ENCODE data around the gene CCDC18. TPM values are rescaled to one million over a fixed set of nuclear protein-coding genes. Genes with fewer than 3 reads are reported as not detected.
"Not testable (repeated sequence)": the region's sequence is repeated elsewhere in the genome, so short reads cannot be mapped to it uniquely, and the experiment has no call there.

CCDC18 gene
- total and polyA plus RNA-seq, 8 donors, result 4.1 to 17.2 (median 11.6) TPM

GRCh38 chr1:93172778-93173177, 7.7 kb upstream of the CCDC18 start:
- Histone ChIP-seq H3K4me1 (peaks cover 3 to 56% of the 10 kb centered on the region in 2 donors), H3K9me3 (no peaks in the 10 kb centered on the region), H3K27me3 (no peaks in the 10 kb centered on the region), H3K27ac (no peak overlapping the region), H3K36me3 (peaks cover 0 to 16% of the 10 kb centered on the region in 2 donors), H3K4me3 (no peak overlapping the region)
- no peak for ATAC-seq
- no peak for DNase-seq
- TF ChIP-seq, protein P1, sequence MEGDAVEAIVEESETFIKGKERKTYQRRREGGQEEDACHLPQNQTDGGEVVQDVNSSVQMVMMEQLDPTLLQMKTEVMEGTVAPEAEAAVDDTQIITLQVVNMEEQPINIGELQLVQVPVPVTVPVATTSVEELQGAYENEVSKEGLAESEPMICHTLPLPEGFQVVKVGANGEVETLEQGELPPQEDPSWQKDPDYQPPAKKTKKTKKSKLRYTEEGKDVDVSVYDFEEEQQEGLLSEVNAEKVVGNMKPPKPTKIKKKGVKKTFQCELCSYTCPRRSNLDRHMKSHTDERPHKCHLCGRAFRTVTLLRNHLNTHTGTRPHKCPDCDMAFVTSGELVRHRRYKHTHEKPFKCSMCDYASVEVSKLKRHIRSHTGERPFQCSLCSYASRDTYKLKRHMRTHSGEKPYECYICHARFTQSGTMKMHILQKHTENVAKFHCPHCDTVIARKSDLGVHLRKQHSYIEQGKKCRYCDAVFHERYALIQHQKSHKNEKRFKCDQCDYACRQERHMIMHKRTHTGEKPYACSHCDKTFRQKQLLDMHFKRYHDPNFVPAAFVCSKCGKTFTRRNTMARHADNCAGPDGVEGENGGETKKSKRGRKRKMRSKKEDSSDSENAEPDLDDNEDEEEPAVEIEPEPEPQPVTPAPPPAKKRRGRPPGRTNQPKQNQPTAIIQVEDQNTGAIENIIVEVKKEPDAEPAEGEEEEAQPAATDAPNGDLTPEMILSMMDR (IDR thresholded peaks at IDR 0.05), result no peak
- intact Hi-C loops (cut with DNase I), result no loop called here

GRCh38 chr1:93174638-93175037, 5.9 kb upstream of the CCDC18 start:
- H3K9me3 ChIP-seq; DNase-seq; H3K27ac ChIP-seq; ATAC-seq; H3K27me3 ChIP-seq; H3K4me3 ChIP-seq; intact Hi-C loops (cut with DNase I): not testable (repeated sequence)
- peaks cover 0 to 16% of the 10 kb centered on the region in 2 donors for H3K36me3 ChIP-seq
- H3K4me1 ChIP-seq, result peaks cover 9 to 67% of the 10 kb centered on the region in 2 donors

- H3K4me1 ChIP-seq, result peaks cover 9 to 64% of the 10 kb centered on the region in 2 donors
- peak overlapping the region in 1 of 2 donors; percentile 99 for H3K27ac ChIP-seq
- ATAC-seq, result no peak
- TF ChIP-seq, protein P1 (IDR thresholded peaks at IDR 0.05), result no peak
- H3K9me3 ChIP-seq, result no peaks in the 10 kb centered on the region
- H3K27me3 ChIP-seq, result no peaks in the 10 kb centered on the region
- intact Hi-C loops (cut with DNase I), result no loop called here
- peaks cover 0 to 10% of the 10 kb centered on the region in 2 donors for H3K36me3 ChIP-seq
- peak in 1 of 4 donors; percentile 7 for DNase-seq
- H3K4me3 ChIP-seq, result peak overlapping the region; percentile 73 to 91
Observed at GRCh38 chr1:93177991-93178390, 2.5 kb upstream of the CCDC18 start.

DNA sequence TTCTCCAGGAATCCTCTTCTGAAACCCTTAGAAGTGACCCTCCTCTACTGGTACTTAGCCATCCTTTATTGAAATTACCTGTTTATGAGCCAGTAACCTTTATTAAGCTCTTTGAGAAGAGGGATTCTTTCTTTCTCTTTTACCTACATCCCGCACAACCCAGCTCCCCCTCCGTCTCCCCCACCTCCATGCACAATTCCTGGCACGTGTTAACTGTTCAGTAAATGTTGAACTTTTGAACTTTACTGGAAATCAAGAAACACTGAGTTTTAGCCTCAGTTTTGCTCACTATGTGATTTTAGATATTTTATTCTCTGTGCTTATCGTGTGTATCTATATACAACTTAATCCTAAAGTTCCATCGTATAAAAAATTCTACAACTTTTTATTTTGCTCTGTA, 2.1 kb upstream of the CCDC18 start:
- peak in 1 of 4 donors; percentile 19 for DNase-seq
- intact Hi-C loops (cut with DNase I), result no loop called here
- H3K9me3 ChIP-seq, result no peaks in the 10 kb centered on the region
- H3K4me3 ChIP-seq, result peak overlapping the region; percentile 73 to 91
- ATAC-seq, result no peak
- H3K27me3 ChIP-seq, result no peaks in the 10 kb centered on the region
- H3K4me1 ChIP-seq, result peaks cover 9 to 60% of the 10 kb centered on the region in 2 donors
- TF ChIP-seq, protein P1 (IDR thresholded peaks at IDR 0.05), result no peak
- peaks cover 0 to 10% of the 10 kb centered on the region in 2 donors for H3K36me3 ChIP-seq
- peak overlapping the region in 1 of 2 donors; percentile 99 for H3K27ac ChIP-seq

DNA sequence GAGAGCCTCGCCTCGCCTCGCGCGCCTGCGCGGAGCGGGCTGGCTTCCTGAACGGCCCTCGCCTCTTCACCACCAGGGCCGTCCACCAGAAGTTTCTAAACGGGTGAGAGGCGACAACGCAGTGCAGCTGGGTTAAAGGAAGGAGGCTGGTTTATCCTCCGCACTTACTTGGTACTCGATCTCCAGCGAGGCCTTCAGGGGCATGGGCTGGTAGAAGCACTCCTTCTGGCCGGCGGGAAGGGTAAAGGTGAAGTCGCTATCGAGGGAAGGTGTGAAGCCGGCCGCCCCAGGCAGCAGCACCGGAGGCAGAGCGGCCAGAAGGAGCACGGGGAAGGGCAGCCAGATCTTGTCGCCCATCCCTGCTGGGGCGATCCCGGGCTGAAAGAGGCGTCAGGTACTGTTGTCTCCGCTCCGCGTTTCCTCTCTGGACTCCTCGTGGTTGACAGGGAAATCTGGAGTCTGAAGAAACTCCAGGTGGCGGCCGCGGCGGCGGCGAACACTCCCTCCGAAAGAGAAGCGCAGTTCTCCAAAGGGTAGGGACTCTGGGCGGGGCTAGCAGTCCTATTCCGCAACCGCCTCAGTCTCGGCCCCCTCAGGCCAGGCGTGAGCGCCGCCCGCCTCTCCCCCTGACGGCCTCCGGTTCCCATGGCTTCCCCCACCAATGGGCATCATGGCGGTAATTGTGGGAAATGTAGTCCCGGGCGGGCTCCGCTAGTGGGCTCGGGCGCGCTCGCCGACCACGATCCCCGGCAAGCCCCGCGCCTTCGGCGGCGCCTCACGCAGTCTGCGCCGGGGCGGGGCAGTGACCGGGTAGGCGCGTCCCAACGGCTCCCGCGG, 420 bp upstream of the CCDC18 start, which contains the start of gene TMED5:
TSS of gene TMED5 (minus strand) at position 528 of the 837 bp plus-strand sequence. CDS start at position 357, 171 bp downstream.
- no peaks in the 10 kb centered on the region for H3K27me3 ChIP-seq
- H3K9me3 ChIP-seq, result no peaks in the 10 kb centered on the region
- H3K27ac ChIP-seq, result peak within 1 kb of the TSS; percentile 98 to 99
- TF ChIP-seq, protein P1 (IDR thresholded peaks at IDR 0.05), result peak in 1 of 2 donors; percentile 44
- intact Hi-C loops (cut with DNase I), result no loop called here
- H3K4me1 ChIP-seq, result peaks cover 9 to 50% of the 10 kb centered on the region in 2 donors
- ATAC-seq (peak; percentile 98), DNase-seq (peak; percentile 96 to 99 (median 98))
- H3K36me3 ChIP-seq, result no peaks in the 10 kb centered on the region
- H3K4me3 ChIP-seq, result peak within 1 kb of the TSS; percentile 73 to 91
